Limb (tissue), 2 donors: Measurements from ENCODE around the gene PRDM16.
"Not testable (repeated sequence)": the region's sequence is repeated elsewhere in the genome, so short reads cannot be mapped to it uniquely, and the experiment has no call there.

Experiments
- DNase-seq, 2 donors: peaks; one replicate each; pipeline ENCODE4 v3.0.0-alpha.2; 2016; ENCODE audit errors: extremely low spot score in 2 of 2

Gene PRDM16

DNA sequence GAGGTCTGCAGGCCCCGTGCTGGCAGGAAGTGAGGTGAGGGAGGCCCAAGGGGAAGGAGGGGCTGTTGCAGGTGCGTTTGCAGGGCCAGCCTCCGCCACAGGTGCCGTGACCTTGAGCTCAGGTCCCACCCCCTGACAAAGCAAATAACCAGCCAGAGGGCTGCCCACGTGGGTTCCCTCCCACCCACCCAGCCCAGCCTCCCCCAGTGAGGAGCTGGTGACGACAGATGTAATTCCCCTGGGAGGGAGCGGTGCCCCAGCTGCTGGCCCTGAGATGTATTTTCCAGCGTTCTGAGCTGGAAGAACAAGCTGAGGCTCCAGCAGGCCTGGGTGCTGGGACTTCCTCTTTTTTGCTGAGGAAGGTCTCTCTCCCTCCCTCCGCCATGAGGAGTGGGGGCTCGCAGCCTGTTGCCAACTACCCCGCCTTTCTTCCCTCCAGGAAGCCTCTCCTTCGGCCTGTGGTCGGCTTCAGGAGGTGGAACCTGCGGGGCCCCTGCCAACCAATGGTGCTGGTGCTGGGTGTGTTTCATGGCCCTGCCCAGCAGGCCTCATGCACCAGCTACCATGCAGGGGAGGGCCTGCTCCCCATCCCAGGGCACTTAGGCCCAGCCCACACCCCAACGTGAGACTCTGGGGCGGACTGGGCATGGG lies 153.2 kb downstream of the PRDM16 start:
- DNase-seq: no peak

GRCh38 chr1:3225661-3226060 lies 156.7 kb downstream of the PRDM16 start:
- DNase-seq: no peak

- DNase-seq: no peak
Observed at GRCh38 chr1:3226191-3226590, 157.2 kb downstream of the PRDM16 start.

GRCh38 chr1:3226701-3227350 lies 157.8 kb downstream of the PRDM16 start:
- no peak for DNase-seq

GRCh38 chr1:3227351-3227704 lies 158.3 kb downstream of the PRDM16 start:
- DNase-seq: no peak

- no peak for DNase-seq
Observed at GRCh38 chr1:3227893-3228292, 158.9 kb downstream of the PRDM16 start.

DNA sequence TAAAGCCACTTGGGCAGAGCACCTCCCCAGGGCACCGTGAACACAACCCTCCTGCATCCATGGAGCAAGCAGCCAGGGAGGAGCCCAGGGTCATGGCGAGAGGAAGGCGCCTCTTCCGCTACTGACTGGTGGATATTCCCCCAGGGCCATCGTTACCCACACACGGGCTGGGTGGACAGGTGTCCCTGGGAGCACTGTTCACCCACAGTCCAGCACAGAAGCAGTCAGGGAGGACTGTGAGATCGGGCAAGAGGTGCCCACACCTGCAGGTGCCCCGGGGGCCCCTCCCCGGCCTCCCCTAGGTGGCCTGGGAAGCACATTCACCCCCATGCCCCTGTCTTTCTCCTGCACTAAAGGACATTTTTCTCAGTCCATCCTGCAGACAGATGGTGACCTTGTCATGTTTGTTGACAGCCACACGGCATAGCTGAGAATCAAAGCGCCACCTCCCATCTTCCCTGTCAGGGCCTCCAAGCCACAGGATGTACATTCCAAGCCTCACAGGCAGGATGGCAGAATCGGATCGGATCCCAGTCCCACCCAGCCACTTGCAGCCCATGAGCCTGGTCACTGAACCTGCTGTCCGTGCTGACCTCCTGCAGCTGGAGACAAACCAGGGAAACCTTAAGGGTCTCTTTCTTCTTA lies 160.2 kb downstream of the PRDM16 start:
- no peak for DNase-seq

- DNase-seq: no peak
Observed at GRCh38 chr1:3230553-3230952, 161.6 kb downstream of the PRDM16 start.

- DNase-seq: no peak
Observed at GRCh38 chr1:3231245-3231644, 162.2 kb downstream of the PRDM16 start.

DNA sequence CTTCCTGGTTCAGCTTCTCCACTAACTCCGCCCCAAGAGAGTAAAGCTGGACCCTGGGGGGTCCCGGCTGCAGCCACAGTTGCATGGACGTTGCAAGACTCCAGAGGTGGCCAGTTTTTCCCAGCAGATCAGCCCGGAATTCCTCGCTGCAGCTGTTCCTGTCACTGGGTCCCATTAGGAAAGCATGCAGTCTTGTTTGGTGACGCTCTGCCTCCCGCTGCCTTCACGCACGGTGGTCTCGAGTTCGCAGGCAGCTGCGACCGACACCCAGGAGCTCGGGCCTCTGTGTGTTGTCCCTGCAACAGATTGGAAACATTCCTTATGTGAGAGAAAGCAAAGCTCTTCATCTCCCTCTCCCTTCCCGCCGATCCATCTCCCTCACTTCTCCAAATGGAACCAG lies 162.8 kb downstream of the PRDM16 start:
- DNase-seq: no peak

DNA sequence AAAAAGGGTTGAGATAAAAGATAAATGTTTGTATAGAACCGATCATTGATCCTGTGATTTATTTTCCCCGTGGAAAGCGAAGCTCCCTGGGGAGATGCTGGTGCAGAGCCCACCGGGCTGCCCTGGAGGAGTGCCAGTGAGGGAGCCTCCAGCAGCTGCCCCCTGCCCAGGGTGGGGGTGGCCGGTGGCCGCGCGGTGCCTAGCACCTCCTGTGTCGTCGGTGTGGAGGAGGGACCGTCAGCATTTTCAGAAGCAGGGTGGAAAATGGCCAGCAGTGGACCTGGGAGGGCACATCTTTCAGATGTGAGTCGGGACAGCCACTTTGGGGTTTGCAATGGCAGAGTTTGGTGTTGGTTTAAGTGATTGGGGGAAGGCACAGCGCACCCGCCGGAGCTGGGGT lies 164.0 kb downstream of the PRDM16 start:
- DNase-seq: no peak

GRCh38 chr1:3233551-3233950 lies 164.5 kb downstream of the PRDM16 start:
- no peak for DNase-seq

GRCh38 chr1:3234281-3234680 lies 165.3 kb downstream of the PRDM16 start:
- DNase-seq: no peak

DNA sequence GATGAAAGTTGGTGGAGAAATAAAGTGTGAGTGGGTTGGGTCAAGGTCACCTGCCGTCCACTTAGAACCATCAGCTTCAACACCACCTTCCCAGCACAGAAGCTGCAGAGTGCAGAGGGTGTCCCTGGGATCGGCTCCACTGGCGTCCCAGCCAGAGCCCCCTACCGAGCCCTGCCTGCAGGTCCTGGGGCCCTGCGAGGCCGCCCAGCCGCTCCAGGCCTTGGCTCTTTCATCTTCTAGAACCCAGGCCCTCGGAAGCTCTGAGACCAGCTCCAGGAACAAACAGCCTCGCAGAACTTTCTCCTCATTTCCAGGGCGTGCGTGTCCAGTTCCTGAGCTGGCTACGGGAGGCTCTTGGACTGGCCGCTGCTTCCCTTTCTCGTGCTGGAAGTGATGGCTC lies 166.0 kb downstream of the PRDM16 start:
- no peak for DNase-seq

- no peak for DNase-seq
Observed at GRCh38 chr1:3235496-3235895, 166.5 kb downstream of the PRDM16 start.

GRCh38 chr1:3236361-3236760 lies 167.4 kb downstream of the PRDM16 start:
- no peak for DNase-seq

- no peak for DNase-seq
Observed at GRCh38 chr1:3236955-3237354, 168.0 kb downstream of the PRDM16 start.

GRCh38 chr1:3237570-3237969 lies 168.6 kb downstream of the PRDM16 start:
- no peak for DNase-seq

DNA sequence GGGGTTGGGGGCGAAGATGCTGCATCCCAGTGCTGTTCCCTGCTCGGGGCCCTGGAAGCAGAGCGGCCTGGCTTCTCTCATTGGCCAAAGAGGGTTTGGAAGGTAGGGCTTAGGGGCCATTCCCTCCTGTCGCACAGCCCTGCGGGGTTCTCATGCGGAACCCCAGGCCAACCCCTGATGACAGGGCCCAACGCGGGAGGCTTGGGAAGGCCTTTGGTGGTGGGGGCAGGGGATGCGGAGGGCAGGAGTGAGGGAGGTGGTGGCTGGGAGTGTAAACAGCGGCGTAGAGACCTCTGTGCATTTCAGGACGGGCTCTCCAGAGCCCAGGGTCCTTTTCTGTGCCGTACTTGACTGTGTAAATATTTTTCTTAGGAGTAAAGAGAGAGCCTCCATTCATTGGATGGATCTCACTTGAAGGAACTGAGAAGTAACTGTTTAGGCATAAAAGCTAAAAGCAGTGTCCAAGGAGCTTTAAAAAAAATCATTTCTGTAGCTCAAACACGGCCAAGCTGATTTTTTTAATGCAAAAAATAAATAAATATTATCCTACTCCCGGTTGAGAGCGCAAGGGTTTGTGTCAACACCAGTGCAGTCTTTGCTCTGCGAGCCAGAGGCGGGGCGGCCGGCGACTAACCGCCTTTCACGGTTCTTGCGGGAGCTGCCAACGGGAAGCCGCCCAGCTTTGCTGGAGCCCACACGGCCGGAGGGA lies 169.1 kb downstream of the PRDM16 start:
- DNase-seq: no peak

GRCh38 chr1:3238703-3239278 lies 169.8 kb downstream of the PRDM16 start:
- DNase-seq: no peak

DNA sequence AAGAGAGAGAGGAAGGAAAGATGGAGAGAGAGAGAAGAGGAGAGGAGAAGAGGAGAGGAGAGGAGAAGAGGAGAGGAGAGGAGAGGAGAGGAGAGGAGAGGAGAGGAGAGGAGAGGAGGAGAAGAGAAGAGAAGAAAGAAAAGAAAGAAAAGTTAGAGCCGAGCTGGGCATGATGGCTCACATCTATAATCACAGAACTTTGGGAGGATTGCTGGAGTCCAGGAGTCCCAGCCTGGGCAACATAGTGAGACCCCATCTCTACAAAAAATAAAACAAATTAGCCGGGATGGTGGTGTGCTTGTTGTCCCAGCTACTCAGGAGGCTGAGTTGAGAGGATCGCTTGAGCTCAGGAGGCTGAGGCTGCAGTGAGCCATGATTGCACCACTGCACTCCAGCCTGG lies 171.0 kb downstream of the PRDM16 start:
- not testable (repeated sequence) for DNase-seq
